ENCODE data around the gene SVBP. TPM values are rescaled to one million over a fixed set of nuclear protein-coding genes. Genes with fewer than 3 reads are reported as not detected.

SVBP gene
- total RNA-seq, 1 experiment from 2014 or later: 32.6 TPM

DNA sequence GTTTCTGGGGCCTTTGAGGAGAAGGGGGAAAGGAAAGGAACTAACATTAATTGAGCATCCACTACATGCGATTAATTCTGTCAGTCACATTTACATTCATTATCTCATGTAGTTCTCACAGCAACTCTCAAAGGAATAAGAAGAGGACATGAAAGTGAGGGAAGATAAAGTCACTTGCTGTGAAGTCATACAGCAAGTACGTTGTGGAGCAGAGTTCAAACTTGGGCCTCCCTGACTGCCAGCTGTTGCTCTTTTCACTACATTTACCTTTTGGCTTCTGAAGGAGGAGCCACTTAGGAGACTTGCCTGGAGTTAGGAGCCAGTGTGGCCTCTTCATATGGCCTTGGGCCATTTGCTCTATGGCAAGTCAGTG, 35.4 kb upstream of the SVBP start:
- ChIA-PET CTCF (no interaction called here), POLR2A (ENCODE audit: unreplicated experiment) (no interaction called here)
- Histone ChIP-seq H3K4me2 (no peak overlapping the region), H3F3A (ENCODE audit: insufficient read depth, low read depth) (peaks cover 8% of the 10 kb centered on the region; the same call in 1 of the 2 replicates), H3K79me2 (ENCODE audit: low read depth) (peaks cover 3% of the 10 kb centered on the region), H3K4me3 (no peak overlapping the region), H3K9me3 (ENCODE audit: insufficient read depth, low read depth) (peaks cover 21% of the 10 kb centered on the region), H3K27ac (no peak overlapping the region), H3K4me1 (replicated peaks; ENCODE audit: insufficient read depth) (peaks cover 4% of the 10 kb centered on the region), H2AFZ (no peak overlapping the region), H4K20me1 (ENCODE audit: insufficient read depth) (no peaks in the 10 kb centered on the region), H3K36me3 (ENCODE audit: low read depth) (peaks cover 24% of the 10 kb centered on the region), H3K27me3 (ENCODE audit: insufficient read depth, low read depth) (no peaks in the 10 kb centered on the region), H3K9me2 (ENCODE audit: insufficient read depth) (no peaks in the 10 kb centered on the region)
- DNase-seq: peak in 1 of 2 experiments; percentile 41
- no peak for TF ChIP-seq EZH2 (IDR thresholded peaks at IDR 0.05; ENCODE audit: low read depth)
- TF ChIP-seq CTCF (conservative IDR thresholded peaks at IDR 0.05): no peak
- no TSS peak for BruUV-seq (replicated peaks)
- intact Hi-C loops (cut with micrococcal nuclease; ENCODE audit: unreplicated experiment): no loop called here

GRCh38 chr1:42851960-42852607, 34.9 kb upstream of the SVBP start:
- H3K4me3 ChIP-seq: no peak overlapping the region
- no peak for TF ChIP-seq CTCF (conservative IDR thresholded peaks at IDR 0.05)
- no peak for TF ChIP-seq EZH2 (IDR thresholded peaks at IDR 0.05; ENCODE audit: low read depth)
- peaks cover 8% of the 10 kb centered on the region for H3K79me2 ChIP-seq (ENCODE audit: low read depth)
- H3K36me3 ChIP-seq (ENCODE audit: low read depth): peaks cover 24% of the 10 kb centered on the region
- no peaks in the 10 kb centered on the region for H3K9me2 ChIP-seq (ENCODE audit: insufficient read depth)
- H3K27me3 ChIP-seq (ENCODE audit: insufficient read depth, low read depth): no peaks in the 10 kb centered on the region
- ChIA-PET POLR2A (ENCODE audit: unreplicated experiment) (no interaction called here), CTCF (no interaction called here)
- no peak overlapping the region for H2AFZ ChIP-seq
- peaks cover 19% of the 10 kb centered on the region for H3K9me3 ChIP-seq (ENCODE audit: insufficient read depth, low read depth)
- H3K4me2 ChIP-seq: no peak overlapping the region
- no peaks in the 10 kb centered on the region for H4K20me1 ChIP-seq (ENCODE audit: insufficient read depth)
- peaks cover 9% of the 10 kb centered on the region for H3K4me1 ChIP-seq (replicated peaks; ENCODE audit: insufficient read depth)
- peaks cover 8% of the 10 kb centered on the region; the same call in 1 of the 2 replicates for H3F3A ChIP-seq (ENCODE audit: insufficient read depth, low read depth)
- BruUV-seq (replicated peaks): no TSS peak
- DNase-seq: no peak
- H3K27ac ChIP-seq: no peak overlapping the region
- intact Hi-C loops (cut with micrococcal nuclease; ENCODE audit: unreplicated experiment): no loop called here

- no peaks in the 10 kb centered on the region for H3K9me2 ChIP-seq (ENCODE audit: insufficient read depth)
- peaks cover 10% of the 10 kb centered on the region for H3K4me1 ChIP-seq (replicated peaks; ENCODE audit: insufficient read depth)
- no TSS peak for BruUV-seq (replicated peaks)
- peaks cover 14% of the 10 kb centered on the region for H3K79me2 ChIP-seq (ENCODE audit: low read depth)
- peaks cover 18% of the 10 kb centered on the region for H3K9me3 ChIP-seq (ENCODE audit: insufficient read depth, low read depth)
- no peak for TF ChIP-seq CTCF (conservative IDR thresholded peaks at IDR 0.05)
- TF ChIP-seq EZH2 (IDR thresholded peaks at IDR 0.05; ENCODE audit: low read depth): no peak
- no peak overlapping the region for H3K4me2 ChIP-seq
- no peaks in the 10 kb centered on the region for H4K20me1 ChIP-seq (ENCODE audit: insufficient read depth)
- H3K4me3 ChIP-seq: no peak overlapping the region
- no peaks in the 10 kb centered on the region for H3K27me3 ChIP-seq (ENCODE audit: insufficient read depth, low read depth)
- DNase-seq: no peak
- peaks cover 8% of the 10 kb centered on the region; the same call in 1 of the 2 replicates for H3F3A ChIP-seq (ENCODE audit: insufficient read depth, low read depth)
- ChIA-PET POLR2A (ENCODE audit: unreplicated experiment) (no interaction called here), CTCF (no interaction called here)
- intact Hi-C loops (cut with micrococcal nuclease; ENCODE audit: unreplicated experiment): no loop called here
- peaks cover 24% of the 10 kb centered on the region for H3K36me3 ChIP-seq (ENCODE audit: low read depth)
- H2AFZ ChIP-seq: no peak overlapping the region
- H3K27ac ChIP-seq: no peak overlapping the region
Observed at GRCh38 chr1:42851420-42851819, 34.2 kb upstream of the SVBP start.

Measured in PC-9 (cell line).